PC-9 (cell line): ENCODE data around the gene EXOC4.
"Not testable (repeated sequence)": the region's sequence is repeated elsewhere in the genome, so short reads cannot be mapped to it uniquely, and the experiment has no call there.

Experiments
- CTCF ChIP-seq: fragments of 200-600 bp; sonication (generic); conservative IDR thresholded peaks from 2 replicates; pipeline ENCODE4 v1.6.1; 2017; ENCODE audit warnings: mixed run types, antibody characterized with exemption, mild to moderate bottlenecking, moderate library complexity
- EZH2 ChIP-seq: fragments of 200-600 bp; sonication (generic); IDR thresholded peaks from 2 replicates; pipeline ENCODE4 v1.8.0; 2017; ENCODE audit warnings: antibody characterized with exemption, low read depth

- TF ChIP-seq CTCF, EZH2: not testable (repeated sequence)
Measured at GRCh38 chr7:134077560-134077959, 824.7 kb downstream of the EXOC4 start.
